Ishikawa (cell line): Measurements from ENCODE around the gene TMOD1.

ENCODE experiments used
- CEBPB ChIP-seq: IDR thresholded peaks from 2 replicates; pipeline ENCODE4 v1.6.1; 2012
- CREB1 ChIP-seq: IDR thresholded peaks from 2 replicates; pipeline ENCODE4 v1.6.1; 2012; ENCODE audit warnings: low read depth
- EGR1 ChIP-seq: IDR thresholded peaks from 2 replicates; pipeline ENCODE4 v1.6.1; 2012
- EP300 ChIP-seq: IDR thresholded peaks from 2 replicates; pipeline ENCODE4 v1.6.1; 2012; ENCODE audit warnings: borderline replicate concordance
- FOXM1 ChIP-seq: IDR thresholded peaks from 2 replicates; pipeline ENCODE4 v1.6.1; 2012; ENCODE audit warnings: low read depth, borderline replicate concordance
- NFIC ChIP-seq: IDR thresholded peaks from 2 replicates; pipeline ENCODE4 v1.6.1; 2012
- RAD21 ChIP-seq: IDR thresholded peaks from 2 replicates; pipeline ENCODE4 v1.6.1; 2012; ENCODE audit warnings: low read depth
- REST ChIP-seq: IDR thresholded peaks from 2 replicates; pipeline ENCODE4 v1.6.1; 2012; ENCODE audit warnings: low read depth, mild to moderate bottlenecking
- TAF1 ChIP-seq: IDR thresholded peaks from 2 replicates; pipeline ENCODE4 v1.6.1; 2012; ENCODE audit warnings: low read depth, mild to moderate bottlenecking
- TCF12 ChIP-seq: IDR thresholded peaks from 2 replicates; pipeline ENCODE4 v1.6.1; 2012; ENCODE audit warnings: low read depth
- TEAD4 ChIP-seq: IDR thresholded peaks from 2 replicates; pipeline ENCODE4 v1.6.1; 2012
- USF1 ChIP-seq: IDR thresholded peaks from 2 replicates; pipeline ENCODE4 v1.6.1; 2012
- YY1 ChIP-seq: IDR thresholded peaks from 2 replicates; pipeline ENCODE4 v1.6.1; 2012; ENCODE audit warnings: low read depth
- ZBTB7A ChIP-seq: IDR thresholded peaks from 2 replicates; pipeline ENCODE4 v1.6.1; 2012; ENCODE audit warnings: low read depth
- TF ChIP-seq, protein P1 (sequence below): IDR thresholded peaks from 2 replicates; pipeline ENCODE4 v1.6.1; 2012

Gene TMOD1

DNA sequence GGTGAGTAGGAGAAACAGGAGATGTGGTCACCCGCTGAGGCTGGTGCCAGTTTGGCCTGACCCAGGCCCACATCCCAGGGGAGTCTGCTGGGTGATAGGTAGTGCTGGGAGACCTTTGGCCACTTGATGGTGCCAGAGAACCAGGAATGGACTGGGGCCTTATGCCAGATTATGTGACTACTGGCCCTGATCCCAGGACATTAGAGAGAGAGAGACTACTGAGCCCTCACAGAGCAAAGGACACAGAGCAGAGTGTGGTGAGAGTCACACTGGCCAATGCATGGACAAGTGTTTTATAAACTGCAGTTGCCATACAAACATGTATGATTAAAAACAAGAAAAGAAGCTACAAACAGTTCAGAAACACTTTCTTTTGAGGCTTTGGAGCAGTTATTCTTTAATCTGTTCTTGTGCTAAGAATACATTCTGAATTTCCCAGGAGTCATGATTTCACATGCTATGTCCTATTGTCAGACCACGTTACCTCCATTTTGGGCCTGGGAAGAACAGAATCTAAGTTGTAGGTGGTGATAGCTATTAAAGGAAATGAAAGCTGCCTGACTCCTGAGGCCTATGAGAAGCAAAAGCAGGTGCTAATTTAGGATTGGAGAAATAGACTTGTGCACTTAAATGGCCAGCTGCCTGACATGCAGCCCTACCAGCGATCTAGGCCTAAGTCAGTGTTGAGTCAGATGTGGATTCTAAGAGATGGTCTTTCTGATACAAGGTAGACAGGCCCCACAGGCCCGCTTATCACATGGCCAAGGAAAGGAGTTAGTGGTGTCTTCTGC, 32.6 kb upstream of the TMOD1 start:
- TF ChIP-seq NFIC, result peak; percentile 84
- no peak for TF ChIP-seq TCF12
- no peak for TF ChIP-seq EP300
- TF ChIP-seq TAF1, result no peak
- TF ChIP-seq RAD21, result peak; percentile 99
- TF ChIP-seq TEAD4, result 0 out of 2 replicates have a peak, but pooled peaks have one; percentile 22
- TF ChIP-seq ZBTB7A, result no peak
- TF ChIP-seq CEBPB, result no peak
- no peak for TF ChIP-seq USF1
- no peak for TF ChIP-seq REST
- TF ChIP-seq FOXM1, result no peak
- TF ChIP-seq CREB1, result no peak
- no peak for TF ChIP-seq YY1
- no peak for TF ChIP-seq EGR1
- TF ChIP-seq, protein P1, sequence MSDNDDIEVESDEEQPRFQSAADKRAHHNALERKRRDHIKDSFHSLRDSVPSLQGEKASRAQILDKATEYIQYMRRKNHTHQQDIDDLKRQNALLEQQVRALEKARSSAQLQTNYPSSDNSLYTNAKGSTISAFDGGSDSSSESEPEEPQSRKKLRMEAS, result no peak

DNA sequence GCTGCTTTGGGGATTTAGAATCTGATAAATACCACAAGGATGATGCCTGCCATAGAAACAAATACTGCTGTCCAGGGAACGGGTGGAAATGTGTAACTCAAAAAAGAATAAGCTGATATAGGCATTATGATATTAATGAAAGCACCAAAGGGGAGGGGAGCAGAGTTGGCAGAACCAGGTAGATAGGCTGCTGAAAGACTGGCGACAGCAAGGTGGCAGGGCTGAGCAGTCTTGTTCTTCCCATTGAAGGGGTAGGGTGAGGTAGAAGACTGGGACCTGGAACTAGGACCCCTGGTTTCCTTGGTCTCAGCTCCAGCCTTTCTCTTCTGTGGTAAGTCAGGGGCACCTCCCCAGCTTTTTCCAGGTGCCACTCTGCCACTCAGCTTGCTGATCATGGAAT, 31.4 kb upstream of the TMOD1 start:
- TF ChIP-seq EP300 (no peak), RAD21 (peak; percentile 62)

GRCh38 chr9:97473717-97474116, 27.7 kb upstream of the TMOD1 start:
- no peak for TF ChIP-seq TAF1
- no peak for TF ChIP-seq NFIC
- no peak for TF ChIP-seq FOXM1
- TF ChIP-seq CREB1, result no peak
- TF ChIP-seq, protein P1, result no peak
- TF ChIP-seq RAD21, result no peak
- TF ChIP-seq YY1, result no peak
- TF ChIP-seq EGR1, result no peak
- no peak for TF ChIP-seq CEBPB
- TF ChIP-seq REST, result no peak
- TF ChIP-seq USF1, result no peak
- no peak for TF ChIP-seq ZBTB7A
- TF ChIP-seq EP300, result no peak

- TF ChIP-seq ZBTB7A (no peak), FOXM1 (no peak), NFIC (no peak), RAD21 (no peak), CEBPB (no peak), CREB1 (no peak), USF1 (no peak), EGR1 (no peak), YY1 (no peak), TCF12 (no peak), EP300 (no peak), REST (no peak), TAF1 (no peak), TEAD4 (no peak)
- TF ChIP-seq, protein P1, result no peak
Measured at GRCh38 chr9:97474372-97474925, 27.0 kb upstream of the TMOD1 start.
